OCI-LY3 (cell line): ENCODE data around the gene CREB3L1.
"Not testable (repeated sequence)": the region's sequence is repeated elsewhere in the genome, so short reads cannot be mapped to it uniquely, and the experiment has no call there.

Experiments
- H2AFZ ChIP-seq: fragments of 200-600, 300-600 bp; shearing (Covaris generic); 2 replicates; pipeline ENCODE4 v1.6.0; 2014; ENCODE audit warnings: antibody characterized with exemption, low read depth, low read length
- H3K27ac ChIP-seq: fragments of 200-600, 300-600 bp; sonication (generic); 2 replicates; pipeline ENCODE4 v1.5.1; 2014; ENCODE audit warnings: mild to moderate bottlenecking, low read length, moderate library complexity, mixed read lengths
- H3K27me3 ChIP-seq: fragments of 200-600, 300-600 bp; sonication (generic); 2 replicates; pipeline ENCODE4 v1.6.1; 2014; ENCODE audit warnings: low read depth, low read length, mixed read lengths
- H3K36me3 ChIP-seq: fragments of 200-600, 300-600 bp; sonication (generic); replicated peaks from 2 replicates; pipeline ENCODE3; 2014; ENCODE audit warnings: low read depth, low read length, mixed read lengths
- H3K4me1 ChIP-seq: fragments of 300-600, 200-600 bp; sonication (generic); 2 replicates; pipeline ENCODE4 v1.6.1; 2014; ENCODE audit warnings: low read length, mixed read lengths
- H3K4me2 ChIP-seq: fragments of 200-600, 300-600 bp; sonication (generic); 2 replicates; pipeline ENCODE4 v1.6.1; 2014; ENCODE audit warnings: low read length, mixed read lengths
- H3K4me3 ChIP-seq: fragments of 300-600, 200-600 bp; sonication (generic); 2 replicates; pipeline ENCODE4 v1.5.1; 2014; ENCODE audit warnings: antibody characterized with exemption, mild to moderate bottlenecking, low read length, moderate library complexity
- H3K79me2 ChIP-seq: fragments of 300-600, 200-600 bp; shearing (Covaris generic); 2 replicates; pipeline ENCODE4 v1.6.1; 2014; ENCODE audit warnings: mild to moderate bottlenecking, low read length, mixed read lengths
- H3K9ac ChIP-seq: fragments of 300-600, 200-600 bp; shearing (Covaris generic); 2 replicates; pipeline ENCODE4 v1.6.0; 2014; ENCODE audit warnings: mild to moderate bottlenecking, low read length, moderate library complexity
- H3K9me3 ChIP-seq: fragments of 200-600, 300-600 bp; shearing (Covaris generic); 2 replicates; pipeline ENCODE4 v1.6.1; 2014; ENCODE audit warnings: low read length, mixed read lengths; ENCODE audit not compliant: insufficient read depth
- H4K20me1 ChIP-seq: fragments of 200-600, 300-600 bp; sonication (generic); 2 replicates; pipeline ENCODE4 v1.6.1; 2016; ENCODE audit warnings: low read length, mixed read lengths; ENCODE audit not compliant: insufficient read depth
- EZH2phosphoT487 ChIP-seq: fragments of 200-600 bp; shearing (Covaris generic); IDR thresholded peaks from 2 replicates; pipeline ENCODE4 v1.6.1; 2018; ENCODE audit warnings: antibody characterized with exemption, mixed run types, low read depth
- TF ChIP-seq, protein P1 (sequence below): fragments of 200-600, 300-600 bp; sonication (generic); IDR thresholded peaks from 2 replicates; pipeline ENCODE4 v1.5.1; 2014; ENCODE audit warnings: antibody characterized with exemption, low read length, low read depth

CREB3L1 gene

GRCh38 chr11:46302866-46303265, 25.4 kb downstream of the CREB3L1 start:
- Histone ChIP-seq H3K9me3 (no peaks in the 10 kb centered on the region), H2AFZ (no peak overlapping the region), H3K4me3 (peak overlapping the region; percentile 41), H3K27me3 (0 out of 2 replicates have a peak, but pooled peaks cover 5% of the 10 kb centered on the region), H3K27ac (peak overlapping the region; percentile 56), H3K4me2 (peak overlapping the region; percentile 67), H4K20me1 (no peaks in the 10 kb centered on the region), H3K4me1 (peaks cover 58% of the 10 kb centered on the region), H3K9ac (0 out of 2 replicates have a peak overlapping the region, but pooled peaks have one; percentile 18), H3K36me3 (no peaks in the 10 kb centered on the region), H3K79me2 (no peaks in the 10 kb centered on the region)
- TF ChIP-seq EZH2phosphoT487: no peak
- TF ChIP-seq, protein P1, sequence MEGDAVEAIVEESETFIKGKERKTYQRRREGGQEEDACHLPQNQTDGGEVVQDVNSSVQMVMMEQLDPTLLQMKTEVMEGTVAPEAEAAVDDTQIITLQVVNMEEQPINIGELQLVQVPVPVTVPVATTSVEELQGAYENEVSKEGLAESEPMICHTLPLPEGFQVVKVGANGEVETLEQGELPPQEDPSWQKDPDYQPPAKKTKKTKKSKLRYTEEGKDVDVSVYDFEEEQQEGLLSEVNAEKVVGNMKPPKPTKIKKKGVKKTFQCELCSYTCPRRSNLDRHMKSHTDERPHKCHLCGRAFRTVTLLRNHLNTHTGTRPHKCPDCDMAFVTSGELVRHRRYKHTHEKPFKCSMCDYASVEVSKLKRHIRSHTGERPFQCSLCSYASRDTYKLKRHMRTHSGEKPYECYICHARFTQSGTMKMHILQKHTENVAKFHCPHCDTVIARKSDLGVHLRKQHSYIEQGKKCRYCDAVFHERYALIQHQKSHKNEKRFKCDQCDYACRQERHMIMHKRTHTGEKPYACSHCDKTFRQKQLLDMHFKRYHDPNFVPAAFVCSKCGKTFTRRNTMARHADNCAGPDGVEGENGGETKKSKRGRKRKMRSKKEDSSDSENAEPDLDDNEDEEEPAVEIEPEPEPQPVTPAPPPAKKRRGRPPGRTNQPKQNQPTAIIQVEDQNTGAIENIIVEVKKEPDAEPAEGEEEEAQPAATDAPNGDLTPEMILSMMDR: no peak

DNA sequence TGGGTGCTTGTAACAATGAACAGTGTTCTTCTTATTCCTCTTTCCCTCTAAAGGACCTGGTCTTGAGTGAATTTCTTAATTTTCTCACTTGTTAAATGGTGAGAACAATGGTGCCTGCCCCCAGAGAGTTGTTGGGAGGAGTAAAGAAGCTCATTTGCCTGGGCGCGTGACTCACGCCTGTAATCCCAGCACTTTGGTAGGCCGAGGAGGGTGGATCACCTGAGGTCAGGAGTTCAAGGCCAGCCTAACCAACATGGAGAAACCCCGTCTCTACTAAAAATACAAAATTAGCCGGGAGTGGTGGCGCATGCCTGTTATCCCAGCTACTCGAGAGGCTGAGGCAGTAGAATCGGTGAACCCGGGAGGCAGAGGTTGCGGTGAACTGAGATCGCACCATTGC, 26.6 kb downstream of the CREB3L1 start:
- not testable (repeated sequence) for H2AFZ ChIP-seq, H3K4me2 ChIP-seq, H3K79me2 ChIP-seq, H3K36me3 ChIP-seq, H3K27ac ChIP-seq, H3K4me3 ChIP-seq, H3K27me3 ChIP-seq, H4K20me1 ChIP-seq, H3K9ac ChIP-seq, H3K9me3 ChIP-seq
- peaks cover 65% of the 10 kb centered on the region for H3K4me1 ChIP-seq

DNA sequence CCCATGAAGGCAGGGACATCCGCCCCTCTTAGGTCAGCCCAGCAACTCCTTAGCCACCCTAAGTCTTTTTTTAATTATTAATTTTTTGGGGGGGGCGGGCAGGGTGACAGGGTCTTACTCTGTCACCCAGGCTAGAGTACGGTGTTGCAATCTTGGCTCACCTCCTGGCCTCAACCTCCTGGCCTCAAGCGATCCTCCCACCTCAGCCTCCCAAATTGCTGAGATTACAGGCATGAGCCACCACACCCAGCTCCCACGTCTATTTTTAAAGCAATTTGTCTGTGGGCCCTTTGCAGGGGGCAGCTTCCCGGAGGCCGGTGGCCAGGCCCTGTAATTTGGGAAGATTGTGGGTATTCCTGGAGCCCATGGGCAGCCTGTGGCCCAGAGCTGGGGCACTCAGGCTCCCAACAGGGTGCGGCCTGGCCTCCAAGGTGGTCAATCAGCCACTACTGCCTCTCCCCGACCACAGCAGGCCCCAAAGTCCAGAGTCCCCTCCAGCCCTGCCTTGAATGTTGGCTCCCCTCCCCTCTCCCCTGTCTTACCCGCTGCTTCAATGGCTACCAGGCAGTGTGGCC, 27.2 kb downstream of the CREB3L1 start:
- H3K9ac ChIP-seq: no peak overlapping the region
- no peak overlapping the region for H3K27ac ChIP-seq
- peaks cover 65% of the 10 kb centered on the region for H3K4me1 ChIP-seq
- no peaks in the 10 kb centered on the region for H4K20me1 ChIP-seq
- H3K4me3 ChIP-seq: no peak overlapping the region
- no peaks in the 10 kb centered on the region for H3K9me3 ChIP-seq
- H3K79me2 ChIP-seq: no peaks in the 10 kb centered on the region
- no peak overlapping the region for H2AFZ ChIP-seq
- 0 out of 2 replicates have a peak, but pooled peaks cover 5% of the 10 kb centered on the region for H3K27me3 ChIP-seq
- H3K4me2 ChIP-seq: no peak overlapping the region
- no peak for TF ChIP-seq EZH2phosphoT487
- TF ChIP-seq, protein P1: no peak
- H3K36me3 ChIP-seq: no peaks in the 10 kb centered on the region

GRCh38 chr11:46305295-46305694, 27.8 kb downstream of the CREB3L1 start:
- H3K79me2 ChIP-seq: no peaks in the 10 kb centered on the region
- no peak overlapping the region for H3K4me2 ChIP-seq
- H3K9ac ChIP-seq: no peak overlapping the region
- H3K27ac ChIP-seq: no peak overlapping the region
- TF ChIP-seq, protein P1: 0 out of 2 replicates have a peak, but pooled peaks have one; percentile 14
- TF ChIP-seq EZH2phosphoT487: no peak
- no peaks in the 10 kb centered on the region for H3K36me3 ChIP-seq
- H3K9me3 ChIP-seq: no peaks in the 10 kb centered on the region
- 0 out of 2 replicates have a peak, but pooled peaks cover 5% of the 10 kb centered on the region for H3K27me3 ChIP-seq
- H3K4me3 ChIP-seq: no peak overlapping the region
- H4K20me1 ChIP-seq: no peaks in the 10 kb centered on the region
- peaks cover 65% of the 10 kb centered on the region for H3K4me1 ChIP-seq
- peak overlapping the region; percentile 76; the same call in 1 of the 2 replicates for H2AFZ ChIP-seq
